Measurements from ENCODE around the gene AP3D1.
A peak's percentile ranks its signal among the peaks of the same experiment; 100 is the strongest.
"Not testable (repeated sequence)": the region's sequence is repeated elsewhere in the genome, so short reads cannot be mapped to it uniquely, and the experiment has no call there.

The AP3D1 gene

DNA sequence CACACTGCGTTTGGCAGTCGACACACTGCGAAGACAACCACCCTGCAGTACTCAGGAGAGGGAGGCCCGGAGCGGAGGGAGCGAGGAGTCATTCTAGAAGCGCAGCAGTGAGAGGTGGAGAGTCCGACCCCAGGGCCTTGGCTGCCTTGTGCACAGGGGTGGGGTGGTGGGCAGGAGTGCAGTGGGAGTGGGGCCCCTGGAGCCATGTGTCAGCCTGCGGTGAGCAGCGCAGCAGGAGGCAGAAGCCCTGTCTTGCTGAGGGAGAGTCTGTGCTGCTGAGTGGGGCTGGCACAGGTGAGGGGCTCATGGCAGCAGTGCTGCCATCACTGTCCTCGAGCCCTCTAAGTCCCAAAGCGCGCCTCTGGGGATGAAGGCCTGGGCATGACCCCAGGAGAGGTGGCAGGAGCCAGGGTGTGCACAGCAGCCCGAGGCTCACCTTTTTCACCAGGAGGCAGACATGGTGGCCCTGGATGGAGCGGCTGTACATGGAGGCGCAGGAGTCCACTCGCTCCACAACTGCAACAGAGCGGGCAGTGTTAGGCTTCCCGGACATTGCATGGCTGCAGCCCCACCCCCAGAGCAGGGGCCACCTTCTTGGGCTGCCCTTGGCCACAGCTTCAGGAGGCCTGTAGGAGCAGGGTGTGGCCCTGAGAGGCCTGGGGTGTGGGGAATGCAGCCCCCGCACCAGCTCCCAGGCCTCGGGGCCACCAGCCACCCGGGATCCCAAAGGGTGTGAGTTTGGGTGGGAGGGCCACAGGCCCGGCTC, 42.9 kb downstream of the AP3D1 start:
- no peak for DNase-seq

DNA sequence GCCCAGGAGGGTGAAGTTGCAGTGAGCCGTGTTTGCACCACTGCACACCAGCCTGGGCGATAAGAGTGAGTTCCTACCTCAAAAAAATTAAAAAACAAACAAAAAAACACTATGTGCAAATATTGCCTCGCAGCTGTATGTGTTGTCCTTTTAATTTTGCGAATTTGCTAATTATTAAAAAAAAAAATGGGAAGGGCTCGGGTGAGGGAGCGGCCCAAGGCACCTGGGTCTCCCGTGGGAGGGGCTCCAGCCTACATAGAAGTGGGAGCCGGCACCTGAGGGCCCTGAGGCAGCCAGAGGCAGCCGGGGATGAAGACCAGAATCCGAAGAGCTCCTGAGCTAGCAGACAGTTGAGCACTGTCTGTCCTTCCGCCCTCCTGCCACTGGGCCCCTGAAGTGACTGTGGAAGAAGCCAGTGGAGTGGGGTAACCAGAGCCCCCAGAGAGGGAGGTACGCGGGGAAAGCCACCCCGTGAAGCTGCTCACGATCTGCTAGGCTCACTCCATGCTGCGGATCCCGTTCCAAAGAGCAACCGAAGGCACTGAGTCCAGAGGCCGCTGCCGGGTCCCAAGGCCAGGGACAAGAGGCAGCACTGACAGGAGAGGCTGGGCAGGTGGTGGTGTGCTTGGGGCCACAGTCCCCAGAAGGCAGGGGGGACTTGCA, 48.2 kb downstream of the AP3D1 start:
- no peak for DNase-seq

DNA sequence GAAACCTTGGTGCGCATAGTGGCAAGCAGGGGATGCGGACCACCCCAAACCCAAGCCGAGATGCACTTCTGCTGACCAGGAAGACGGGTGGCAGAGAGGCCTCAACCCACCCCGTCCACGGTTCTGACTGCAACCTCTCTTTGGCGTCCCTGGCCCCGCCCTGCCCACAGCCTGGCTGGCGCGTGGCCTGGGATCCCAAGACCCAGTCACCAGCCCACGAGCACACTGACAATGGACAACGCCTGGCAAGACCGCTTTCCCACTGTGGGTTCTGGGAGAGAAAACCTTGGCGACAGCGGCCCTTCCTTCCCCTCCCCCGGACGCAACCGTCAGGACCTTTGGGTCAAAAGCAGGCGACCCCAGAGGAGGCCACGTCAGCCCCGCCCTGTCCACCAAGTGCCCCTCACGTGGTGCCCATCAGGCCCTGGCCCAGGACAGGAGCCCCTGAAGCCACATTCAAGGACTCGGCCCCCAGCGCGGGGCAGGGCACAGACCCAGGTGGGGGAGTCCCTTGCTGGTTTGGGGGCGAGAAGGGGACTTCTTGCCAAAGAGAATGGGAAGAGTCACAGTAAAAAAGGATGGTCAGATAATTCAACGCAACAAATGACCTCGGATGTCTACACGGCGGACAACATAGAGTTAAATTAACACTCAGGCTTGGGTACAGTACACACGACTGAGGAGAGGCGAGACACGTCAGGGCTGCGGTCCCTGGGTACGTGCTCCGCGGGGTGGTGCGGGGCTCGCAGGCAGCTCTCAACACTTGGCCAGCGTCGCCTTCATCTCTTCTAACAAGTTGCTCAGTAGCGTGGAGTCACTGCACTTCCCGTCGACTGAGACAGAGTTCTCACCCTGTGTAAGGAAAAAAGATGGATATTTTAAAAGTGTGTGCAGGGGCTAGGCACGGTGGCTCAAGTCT, 49.7 kb downstream of the AP3D1 start:
- no peak for DNase-seq

DNA sequence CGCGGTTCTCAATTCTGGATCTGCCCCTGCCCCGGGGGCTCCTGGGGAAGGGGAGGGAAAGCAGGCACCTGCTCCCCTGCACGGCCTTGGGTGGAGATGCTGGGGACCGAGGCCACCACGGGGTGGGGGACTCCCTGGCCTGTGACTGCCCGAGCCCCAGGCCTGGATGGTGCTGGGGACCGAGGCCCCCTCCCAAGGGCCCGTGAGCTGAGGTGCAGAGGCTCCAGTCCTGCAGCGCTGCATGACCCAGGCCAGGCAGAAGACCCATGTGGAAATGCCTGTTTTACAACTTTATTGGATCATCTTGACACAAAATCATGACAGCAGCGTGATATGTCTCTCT, 50.7 kb downstream of the AP3D1 start:
- DNase-seq, result no peak

DNA sequence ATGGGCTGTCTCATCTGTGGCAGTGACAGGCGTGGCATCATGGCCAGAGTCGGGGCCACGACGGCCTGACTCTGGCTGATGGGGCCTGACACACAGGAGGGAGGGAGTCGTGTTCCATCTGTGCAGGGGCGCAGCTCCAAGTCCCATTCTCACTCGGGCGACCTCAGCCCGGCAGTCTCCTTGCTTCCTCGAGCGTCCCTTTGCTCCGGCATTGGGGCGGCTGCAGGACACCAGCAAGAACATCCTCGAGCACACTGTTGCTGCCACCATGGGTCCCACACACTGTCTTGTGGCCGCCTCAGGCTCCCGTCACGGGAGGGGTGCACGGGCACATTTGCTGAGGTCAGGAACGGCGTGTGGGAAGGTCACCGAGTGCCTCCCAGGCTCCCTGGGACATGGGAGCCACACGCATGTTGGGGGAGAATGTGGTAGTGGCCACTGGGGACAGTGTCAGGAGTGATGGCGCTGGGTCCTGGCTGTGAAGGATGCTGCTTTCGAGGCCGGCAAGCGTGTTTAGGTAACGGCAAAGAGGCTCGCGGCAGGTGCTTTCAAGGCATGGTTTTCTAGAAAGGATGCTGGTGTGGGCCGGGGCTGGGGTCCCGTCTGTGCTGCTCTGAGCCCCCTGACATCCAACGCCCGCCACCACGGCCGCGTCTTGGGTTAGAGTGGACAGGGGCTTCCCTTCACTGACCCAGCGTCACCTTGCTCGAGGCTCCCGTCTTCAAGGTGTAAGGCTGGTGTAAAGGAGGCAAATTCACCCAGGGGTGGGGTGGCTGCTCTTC, 51.2 kb downstream of the AP3D1 start:
- no peak for DNase-seq

DNA sequence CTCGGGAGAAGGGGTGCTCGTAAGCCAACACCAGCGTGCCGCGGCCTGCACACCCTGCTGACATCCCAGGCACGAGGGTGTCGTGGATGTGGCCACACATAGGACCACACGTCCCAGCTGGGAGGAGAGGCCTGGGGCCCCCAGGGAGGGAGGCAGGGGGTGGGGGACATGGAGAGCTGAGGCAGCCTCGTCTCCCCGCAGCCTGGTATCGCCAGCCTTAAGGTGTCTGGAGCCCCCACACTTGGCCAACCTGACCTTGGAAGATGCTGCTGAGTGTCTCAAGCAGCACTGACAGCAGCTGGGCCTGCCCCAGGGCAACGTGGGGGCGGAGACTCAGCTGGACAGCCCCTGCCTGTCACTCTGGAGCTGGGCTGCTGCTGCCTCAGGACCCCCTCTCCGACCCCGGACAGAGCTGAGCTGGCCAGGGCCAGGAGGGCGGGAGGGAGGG, 52.3 kb downstream of the AP3D1 start:
- no peak for DNase-seq

DNA sequence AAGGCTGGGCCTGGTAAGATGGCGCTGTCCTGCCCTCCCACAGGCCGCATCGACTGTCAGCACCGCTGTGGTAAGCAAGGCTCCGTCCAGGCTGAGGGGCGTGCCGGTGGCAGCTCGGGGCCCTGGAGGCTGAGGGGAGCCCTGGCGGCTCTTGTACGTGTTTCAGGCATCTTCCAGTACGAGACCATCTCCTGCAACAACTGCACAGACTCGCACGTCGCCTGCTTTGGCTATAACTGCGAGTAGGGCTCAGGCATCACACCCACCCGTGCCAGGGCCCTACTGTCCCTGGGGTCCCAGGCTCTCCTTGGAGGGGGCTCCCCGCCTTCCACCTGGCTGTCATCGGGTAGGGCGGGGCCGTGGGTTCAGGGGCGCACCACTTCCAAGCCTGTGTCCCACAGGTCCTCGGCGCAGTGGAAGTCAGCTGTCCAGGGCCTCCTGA, 53.5 kb downstream of the AP3D1 start:
- no peak for DNase-seq

DNA sequence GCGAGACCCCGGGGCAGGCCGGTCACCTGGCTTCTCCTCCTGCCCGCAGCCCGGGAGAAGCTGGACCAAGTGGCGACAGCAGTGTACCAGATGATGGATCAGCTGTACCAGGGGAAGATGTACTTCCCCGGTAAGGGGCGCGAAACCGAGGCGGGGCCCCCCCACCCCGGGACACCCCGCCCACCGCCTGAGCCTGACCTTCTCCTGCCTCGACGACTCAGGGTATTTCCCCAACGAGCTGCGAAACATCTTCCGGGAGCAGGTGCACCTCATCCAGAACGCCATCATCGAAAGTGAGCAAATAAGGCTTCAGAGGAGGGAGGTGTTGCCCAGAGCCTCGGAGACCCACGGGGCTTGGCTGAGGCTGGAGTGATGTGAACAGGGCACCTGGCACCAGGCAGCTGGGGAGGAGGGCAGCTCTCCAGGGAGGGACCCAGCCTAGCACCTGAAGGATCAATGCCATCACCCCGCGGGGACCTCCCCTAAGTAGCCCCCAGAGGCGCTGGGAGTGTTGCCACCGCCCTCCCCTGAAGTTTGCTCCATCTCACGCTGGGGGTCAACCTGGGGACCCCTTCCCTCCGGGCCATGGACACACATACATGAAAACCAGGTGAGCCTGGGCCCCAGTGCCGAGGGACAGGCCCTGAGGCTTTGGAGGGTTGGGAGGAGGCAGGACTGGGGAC, 54.0 kb downstream of the AP3D1 start:
- no peak for DNase-seq

DNA sequence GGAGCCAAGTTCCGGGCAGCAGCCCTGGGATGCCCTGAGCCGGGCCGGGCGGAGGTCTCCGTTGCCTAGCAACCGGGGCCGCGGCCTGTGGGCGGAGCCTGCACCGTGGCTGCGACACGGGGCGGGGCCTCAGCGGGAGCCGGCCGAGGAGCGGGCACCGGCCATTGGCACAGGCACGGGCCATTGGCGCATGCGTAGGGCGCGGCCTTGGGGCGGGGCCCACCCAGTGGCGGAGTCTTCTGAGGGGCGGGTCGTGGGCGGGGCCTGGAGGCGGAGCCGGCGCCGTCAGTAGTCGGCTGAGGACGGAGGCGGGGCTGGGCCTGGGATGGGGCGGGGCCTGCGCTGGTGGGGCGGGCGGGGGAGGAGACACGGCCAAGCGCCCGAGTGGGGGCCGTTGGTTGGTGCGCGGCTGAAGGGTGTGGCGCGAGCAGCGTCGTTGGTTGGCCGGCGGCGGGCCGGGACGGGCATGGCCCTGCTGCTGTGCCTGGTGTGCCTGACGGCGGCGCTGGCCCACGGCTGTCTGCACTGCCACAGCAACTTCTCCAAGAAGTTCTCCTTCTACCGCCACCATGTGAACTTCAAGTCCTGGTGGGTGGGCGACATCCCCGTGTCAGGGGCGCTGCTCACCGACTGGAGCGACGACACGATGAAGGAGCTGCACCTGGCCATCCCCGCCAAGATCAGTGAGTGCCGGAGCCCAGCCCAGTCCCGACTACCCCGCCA, 54.7 kb downstream of the AP3D1 start, which contains the start of gene IZUMO4:
TSS of gene IZUMO4 (plus strand) at position 436 of the 723 bp plus-strand sequence. CDS start at position 467, 31 bp downstream.
- peak; percentile 99 to 100 (median 99) for DNase-seq

DNA sequence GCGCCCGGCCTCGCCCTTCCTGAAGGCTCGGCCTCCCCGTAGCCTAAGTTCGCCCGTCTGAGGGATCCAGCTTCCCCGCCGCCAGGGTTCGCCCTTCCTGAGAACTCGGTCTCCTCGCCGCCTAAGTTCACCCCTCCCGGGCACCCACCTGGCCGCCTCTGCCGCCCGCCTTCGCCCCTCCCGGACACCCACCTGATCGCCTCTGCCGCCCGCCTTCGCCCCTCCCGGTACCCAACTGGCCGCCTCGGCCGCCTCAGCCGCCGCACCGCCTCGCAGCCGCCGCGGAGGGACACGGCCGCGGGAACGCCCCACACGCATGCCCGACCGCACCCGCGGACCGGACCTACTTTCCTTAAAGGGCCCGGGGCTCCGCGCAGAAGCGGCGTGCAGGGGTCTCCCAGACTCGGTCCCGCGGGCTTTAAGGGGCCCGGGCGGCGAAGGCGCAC, 55.3 kb downstream of the AP3D1 start, which contains the start of gene MOB3A:
TSS of gene MOB3A (minus strand) at position 293 of the 446 bp plus-strand sequence. CDS start 17,766 bp downstream, outside the sequence.
- DNase-seq, result peak in 3 of 4 experiments; percentile 91 to 97 (median 94)

DNA sequence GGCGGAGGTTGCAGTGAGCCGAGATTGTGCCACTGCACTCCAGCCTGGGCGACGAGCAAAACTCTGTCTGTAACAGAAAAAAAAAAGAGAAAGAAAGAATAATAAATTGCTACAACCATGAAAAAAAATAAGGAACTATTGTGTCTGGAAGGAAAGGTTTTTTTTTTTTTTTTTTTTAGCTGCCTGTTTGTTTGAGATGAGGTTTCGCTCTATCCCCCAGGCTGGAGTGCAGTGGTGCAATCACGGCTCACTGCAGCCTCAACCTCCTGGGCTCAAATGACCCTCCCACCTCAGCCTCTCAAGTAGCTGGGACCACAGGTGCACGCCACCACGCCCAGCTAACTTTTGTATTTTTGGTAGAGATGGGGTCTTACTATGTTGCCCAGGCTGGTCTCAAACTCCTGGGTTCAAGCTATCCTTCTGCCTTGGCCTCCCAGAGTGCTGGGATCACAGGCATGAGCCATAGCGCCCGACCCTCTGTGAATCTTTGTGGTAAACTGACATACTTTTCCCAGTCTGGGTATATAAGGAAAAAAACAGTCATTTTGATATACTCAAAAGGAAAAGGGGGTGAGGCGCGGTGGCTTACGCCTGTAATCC, 59.3 kb downstream of the AP3D1 start:
- DNase-seq, result not testable (repeated sequence)

DNA sequence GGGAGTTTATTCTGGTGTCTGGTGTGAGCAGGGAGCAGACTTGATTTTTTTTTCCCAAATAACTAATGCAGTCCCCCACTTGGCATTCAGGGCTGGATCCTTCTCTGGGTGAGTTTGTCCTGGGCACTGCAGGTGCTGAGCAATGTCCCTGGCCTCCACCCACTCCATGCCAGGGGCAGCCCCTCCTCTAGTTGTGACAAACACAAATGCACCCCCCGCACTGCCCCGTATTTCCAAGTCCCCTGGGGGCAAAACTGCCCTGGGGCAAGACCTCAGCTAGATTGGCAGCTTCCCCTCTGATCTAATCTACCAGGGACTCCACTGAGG, 61.7 kb downstream of the AP3D1 start:
- no peak for DNase-seq

DNA sequence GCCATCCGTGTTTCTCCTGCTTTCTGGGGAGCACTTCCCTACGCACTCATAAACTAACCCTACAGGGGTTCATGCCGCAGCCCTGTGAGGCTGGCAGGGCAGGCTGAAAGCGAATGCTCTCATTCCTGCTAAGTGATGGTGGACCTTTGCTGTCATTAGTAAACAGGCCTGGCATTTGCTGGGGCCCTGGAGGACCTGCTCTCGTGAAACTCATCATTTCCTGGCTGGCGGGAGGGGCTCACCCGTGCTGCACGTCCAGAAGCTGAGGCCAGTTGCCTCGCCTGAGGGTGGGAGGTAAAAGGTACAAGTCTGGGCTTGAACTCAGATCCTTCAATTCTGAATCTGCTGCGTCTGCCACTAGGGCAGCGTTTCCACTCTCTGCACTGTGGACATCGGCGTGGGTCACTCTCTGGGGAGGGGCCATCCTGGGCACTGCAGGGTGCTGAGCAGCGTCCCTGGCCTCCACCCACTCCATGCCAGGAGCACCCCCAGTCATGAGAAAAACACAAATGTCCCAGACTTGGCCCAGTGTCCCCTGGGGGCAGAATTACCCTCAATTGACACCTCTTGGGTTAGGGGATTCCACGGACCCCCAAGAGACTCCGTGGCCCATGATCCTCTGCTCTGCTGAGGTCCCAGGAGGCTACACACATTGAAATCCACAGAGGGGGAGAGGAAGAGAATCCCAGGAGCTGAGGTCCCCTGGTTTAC, 62.2 kb downstream of the AP3D1 start:
- no peak for DNase-seq

DNA sequence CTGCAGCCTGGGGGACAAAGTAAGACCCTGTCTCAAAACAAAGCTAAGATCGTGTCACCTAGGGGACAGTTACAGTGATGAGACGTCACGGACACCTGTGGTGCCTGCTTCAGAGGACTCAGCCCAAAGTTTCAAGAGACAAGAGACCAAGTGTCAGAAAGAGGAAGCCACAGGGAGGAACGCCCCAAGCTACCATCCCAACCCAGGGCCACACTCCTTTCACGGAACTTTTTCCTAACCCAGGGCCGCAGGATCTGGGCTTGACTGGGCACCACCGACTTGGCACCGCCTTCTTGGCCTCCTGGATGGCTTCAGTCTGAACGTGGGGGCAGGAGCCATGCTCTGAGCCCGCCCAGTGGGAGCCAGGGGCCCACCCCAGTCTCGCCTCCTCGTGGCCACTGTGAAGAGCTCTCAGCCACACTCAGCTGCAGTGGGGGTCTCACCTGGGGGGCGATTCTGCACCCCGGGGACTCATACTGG, 63.7 kb downstream of the AP3D1 start:
- DNase-seq, result no peak

DNA sequence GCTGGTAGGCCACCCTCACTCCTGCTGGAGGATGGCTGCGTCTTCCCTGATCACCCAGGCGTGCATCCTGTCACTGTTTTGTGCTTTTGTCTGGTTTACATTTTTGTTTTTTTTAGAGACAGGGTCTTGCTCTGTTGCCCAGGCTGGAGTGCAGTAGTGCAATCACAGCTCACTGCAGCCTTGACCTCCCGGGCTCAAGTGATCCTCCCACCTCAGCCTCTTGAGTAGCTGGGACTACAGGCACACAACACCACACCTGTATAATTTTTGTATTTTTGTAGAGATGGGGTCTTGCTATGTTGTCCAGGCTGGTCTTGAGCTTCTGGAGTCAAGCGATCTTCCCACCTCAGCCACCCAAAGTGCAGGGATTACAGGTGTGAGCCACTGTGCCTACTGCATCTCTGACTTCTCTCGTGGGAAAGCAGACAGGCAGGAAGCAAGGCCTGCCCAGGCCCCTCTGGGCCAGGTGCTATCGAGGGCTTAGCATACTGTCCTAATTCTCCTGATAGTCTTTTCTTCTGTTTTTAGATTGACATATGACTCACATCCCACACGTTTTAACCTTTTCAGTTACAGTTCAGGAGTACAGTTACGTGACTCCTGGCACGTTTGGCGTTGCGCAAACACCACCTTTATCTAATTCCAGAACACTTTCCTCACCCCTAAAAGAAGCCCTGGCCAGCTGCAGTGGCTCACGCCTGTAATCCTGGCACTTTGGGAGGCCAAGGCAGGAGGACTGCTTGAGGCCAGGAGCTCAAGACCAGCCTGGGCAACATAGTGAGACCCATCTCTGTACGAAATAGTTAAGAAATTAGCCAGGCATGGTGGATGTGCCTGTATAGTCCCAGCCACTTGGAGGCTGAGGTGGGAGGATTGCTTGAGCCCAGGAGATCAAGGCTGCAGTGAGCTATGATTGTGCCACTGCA, 64.4 kb downstream of the AP3D1 start:
- DNase-seq, result not testable (repeated sequence)

DNA sequence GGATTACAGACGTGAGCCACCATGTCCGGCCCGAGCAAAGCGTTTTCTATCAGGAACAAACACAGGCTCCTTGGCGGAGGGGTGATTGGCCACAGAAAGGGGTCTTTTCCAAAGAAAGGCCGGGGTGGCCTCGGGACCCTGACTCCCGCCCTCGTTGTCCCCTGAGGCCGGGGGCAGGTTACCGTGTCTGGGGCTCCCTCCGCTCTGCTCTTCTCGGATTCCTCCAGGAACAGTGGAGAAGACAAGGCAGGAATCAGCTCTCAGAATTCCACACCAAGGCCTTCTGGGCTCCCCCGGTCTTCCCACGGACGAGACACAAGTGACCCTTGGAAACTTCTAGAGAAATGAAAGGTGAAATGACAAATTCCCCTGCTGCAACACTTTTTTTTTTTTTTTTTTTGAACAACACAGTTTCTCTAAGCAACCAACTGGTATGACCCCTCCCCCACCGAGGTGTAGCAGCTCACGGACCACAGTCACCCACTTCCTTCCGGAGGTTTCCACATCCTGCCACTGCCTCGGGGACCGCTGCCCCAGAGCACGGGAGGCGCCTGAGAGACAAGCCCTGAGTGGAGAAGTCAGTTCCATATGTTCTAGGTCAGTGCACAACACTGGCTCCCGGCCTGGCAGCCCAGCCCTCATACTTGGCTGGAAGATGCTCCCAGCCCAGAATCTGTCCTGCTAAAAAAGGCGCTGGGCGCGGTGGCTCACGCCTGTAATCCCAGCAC, 66.2 kb downstream of the AP3D1 start:
- DNase-seq, result peak; percentile 58 to 83 (median 70)

DNA sequence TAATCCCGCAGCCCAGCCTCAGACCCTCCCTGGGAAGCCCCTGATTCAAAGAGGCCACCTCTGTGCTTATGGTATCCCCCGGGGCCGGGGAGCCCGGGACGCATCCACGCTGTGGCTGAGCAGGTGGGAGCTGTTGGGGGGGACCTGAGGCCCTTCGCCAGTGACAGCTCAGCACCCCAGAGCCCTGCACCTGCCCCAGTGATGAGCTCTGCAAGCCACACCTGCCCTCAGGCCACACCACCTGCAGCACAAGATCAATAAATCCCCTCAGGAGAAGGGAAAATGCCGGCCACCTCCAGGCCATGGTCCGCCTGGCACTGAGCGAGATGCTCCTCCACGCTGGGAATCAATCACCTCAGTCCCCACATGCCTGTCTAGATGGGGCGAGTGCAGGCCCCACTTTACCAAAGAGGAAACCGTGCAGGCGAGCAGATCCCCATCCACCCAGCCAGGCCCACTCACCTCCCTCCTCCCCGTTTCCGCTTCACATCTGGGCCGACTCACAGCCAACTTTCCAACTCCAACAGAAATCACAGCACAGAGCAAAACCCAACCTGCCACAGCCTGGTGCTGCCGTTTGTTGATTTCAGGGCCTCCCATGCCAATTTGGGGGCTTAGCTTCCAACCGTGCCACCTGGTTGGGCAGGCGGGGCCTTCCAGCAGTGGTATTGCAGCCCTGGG, 68.1 kb downstream of the AP3D1 start:
- peak in 2 of 4 experiments; percentile 45 for DNase-seq
